GM12874 (cell line): ENCODE data around the gene CPEB3.

Experiments
- CTCF ChIP-seq: IDR thresholded peaks from 2 replicates; pipeline ENCODE4 v1.5.1; 2011; ENCODE audit warnings: low read depth, mild to moderate bottlenecking, control low read depth, low read length, moderate library complexity; ENCODE audit not compliant: insufficient read depth

The CPEB3 gene

GRCh38 chr10:92126100-92126650 is 164.7 kb downstream of the CPEB3 start:
- TF ChIP-seq CTCF: no peak

- TF ChIP-seq CTCF: no peak
These were observed 165.7 kb downstream of the CPEB3 start for GRCh38 chr10:92125144-92125543.

- TF ChIP-seq CTCF: no peak
These were observed 166.2 kb downstream of the CPEB3 start for GRCh38 chr10:92124616-92125143.

GRCh38 chr10:92124020-92124419 is 166.9 kb downstream of the CPEB3 start:
- TF ChIP-seq CTCF: no peak

- TF ChIP-seq CTCF: no peak
These were observed 167.9 kb downstream of the CPEB3 start for GRCh38 chr10:92122941-92123450.

GRCh38 chr10:92121686-92122492 is 169.0 kb downstream of the CPEB3 start:
- no peak for TF ChIP-seq CTCF

GRCh38 chr10:92119340-92119739 is 171.5 kb downstream of the CPEB3 start:
- TF ChIP-seq CTCF: no peak
